ENCODE results near the gene AHSA1.

- TF ChIP-seq POLR2A (IDR thresholded peaks at IDR 0.05) (no peak), CTCF (IDR thresholded peaks at IDR 0.05) (no peak)
Measured at GRCh38 chr14:77421201-77421600, 36.7 kb upstream of the AHSA1 start.
